ENCODE results near the gene CD302. TPM values are rescaled to one million over a fixed set of nuclear protein-coding genes. Genes with fewer than 3 reads are reported as not detected.

CD302 gene
- total and polyA plus RNA-seq, 12 donors, result 7.4 to 118 (median 37.4) TPM

- 68 to 82% (median 78%) methylated on average over 3 of the region's 3 CpGs for WGBS, 4 donors
- no peaks in the 10 kb centered on the region for H3K27me3 ChIP-seq
- no peak overlapping the region for H3K4me3 ChIP-seq
- H3K27ac ChIP-seq, result no peak overlapping the region
- H3K36me3 ChIP-seq (replicated peaks in 1 of 2), result no peaks in the 10 kb centered on the region
- intact Hi-C loops (cut with DNase I), result no loop called here
- H3K9me3 ChIP-seq (replicated peaks in 1 of 3), result no peaks in the 10 kb centered on the region
- DNase-seq, result no peak
- no peaks in the 10 kb centered on the region for H3K4me1 ChIP-seq (replicated peaks in 1 of 2)
- TF ChIP-seq CTCF (IDR thresholded peaks at IDR 0.05), result no peak
- no peak for TF ChIP-seq POLR2A (IDR thresholded peaks at IDR 0.05)
Observed at GRCh38 chr2:159773426-159773825, 24.6 kb downstream of the CD302 start.

DNA sequence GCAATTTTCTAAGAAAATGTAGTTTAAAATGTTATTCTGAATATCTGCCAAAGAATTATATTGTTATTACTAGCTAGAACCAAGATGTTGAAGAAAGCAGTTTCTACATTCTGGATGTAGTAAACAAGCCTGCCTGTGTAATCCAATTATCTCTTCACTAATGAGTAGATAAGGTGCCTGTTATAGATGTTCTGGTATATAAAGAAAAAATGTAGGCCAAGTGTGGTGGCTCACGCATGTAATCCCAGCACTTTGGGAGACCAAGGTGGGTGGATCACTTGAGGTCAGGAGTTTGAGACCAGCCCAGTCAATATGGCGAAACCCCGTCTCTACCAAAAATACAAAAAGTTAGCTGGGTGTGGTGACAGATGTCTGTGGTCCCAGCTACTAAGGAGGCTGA lies 28.9 kb downstream of the CD302 start:
- intact Hi-C loops (cut with DNase I), result no loop called here
- no peaks in the 10 kb centered on the region for H3K27me3 ChIP-seq
- H3K27ac ChIP-seq, result no peak overlapping the region
- 91 to 100% (median 95%) methylated on average over 3 of the region's 3 CpGs for WGBS, 4 donors
- no peak overlapping the region for H3K4me3 ChIP-seq
- peaks cover 0 to 8% of the 10 kb centered on the region in 2 donors for H3K36me3 ChIP-seq (replicated peaks in 1 of 2)
- H3K4me1 ChIP-seq (replicated peaks in 1 of 2), result no peaks in the 10 kb centered on the region
- DNase-seq, result no peak
- TF ChIP-seq CTCF (IDR thresholded peaks at IDR 0.05), result no peak
- TF ChIP-seq POLR2A (IDR thresholded peaks at IDR 0.05), result no peak
- no peaks in the 10 kb centered on the region for H3K9me3 ChIP-seq (replicated peaks in 1 of 3)

GRCh38 chr2:159762075-159762474 lies 35.9 kb downstream of the CD302 start:
- WGBS, 4 donors, result 13 to 24% (median 18%) methylated on average over 1 of the region's 1 CpG
- Histone ChIP-seq H3K4me3 (no peak overlapping the region), H3K9me3 (replicated peaks in 1 of 3) (no peaks in the 10 kb centered on the region), H3K27me3 (no peaks in the 10 kb centered on the region), H3K27ac (no peak overlapping the region), H3K36me3 (replicated peaks in 1 of 2) (peaks cover 0 to 35% of the 10 kb centered on the region in 2 donors), H3K4me1 (replicated peaks in 1 of 2) (peaks cover 0 to 22% of the 10 kb centered on the region in 2 donors)
- no peak for DNase-seq
- intact Hi-C loops (cut with DNase I), result no loop called here
- TF ChIP-seq CTCF (IDR thresholded peaks at IDR 0.05) (no peak), POLR2A (IDR thresholded peaks at IDR 0.05) (no peak)

DNA sequence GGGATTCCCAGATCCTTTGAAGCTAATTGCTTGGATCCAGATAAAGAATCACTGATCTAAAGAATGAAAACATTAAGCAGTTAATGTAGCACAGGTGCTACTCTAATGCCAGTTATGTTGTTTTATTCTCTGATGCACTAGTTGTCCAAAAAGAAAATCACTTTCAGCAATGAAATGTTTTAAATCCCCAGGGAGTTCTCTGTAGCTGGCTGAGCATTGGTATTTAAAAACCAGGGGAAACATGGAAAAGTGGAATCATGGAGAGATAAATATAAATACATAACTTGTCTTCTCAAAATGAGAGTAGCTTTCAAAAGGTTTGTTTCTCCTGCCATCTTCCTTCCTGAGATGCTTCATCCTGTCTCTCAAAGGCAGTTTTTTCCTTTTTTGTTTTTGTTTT lies 37.7 kb downstream of the CD302 start:
- no peak for TF ChIP-seq CTCF (IDR thresholded peaks at IDR 0.05)
- no peak for TF ChIP-seq POLR2A (IDR thresholded peaks at IDR 0.05)
- Histone ChIP-seq H3K27ac (no peak overlapping the region), H3K36me3 (replicated peaks in 1 of 2) (peaks cover 0 to 27% of the 10 kb centered on the region in 2 donors), H3K4me1 (replicated peaks in 1 of 2) (peaks cover 0 to 22% of the 10 kb centered on the region in 2 donors), H3K4me3 (no peak overlapping the region), H3K9me3 (replicated peaks in 1 of 3) (no peaks in the 10 kb centered on the region), H3K27me3 (no peaks in the 10 kb centered on the region)
- no peak for DNase-seq
- intact Hi-C loops (cut with DNase I), result no loop called here
